HEK293 (cell line): ENCODE data around the gene BRD3OS.

Source experiments
- CTCF ChIA-PET: fragments of 350-600 bp; formaldehyde crosslinking; extraction: SDS; loops from one replicate; lab custom pipeline; 2021; ENCODE audit warnings: antibody characterized with exemption; lab: Yijun Ruan, JAX
- POLR2A ChIA-PET: fragments of 300-600 bp; formaldehyde crosslinking; extraction: SDS; loops from one replicate; lab custom pipeline; 2020; ENCODE audit warnings: antibody characterized with exemption, inconsistent platforms; lab: Yijun Ruan, JAX
- H3K27ac ChIP-seq: fragments of 200-500 bp; sonication (Bioruptor generic); 2 replicates; pipeline ENCODE4 v1.5.1; 2014; ENCODE audit warnings: low read depth, low read length, control low read depth, inconsistent platforms; ENCODE audit errors: extremely low read depth
- H3K36me3 ChIP-seq, 2 experiments: fragments of 200-500 bp in 1 of 2; sonication (Bioruptor generic) in 1 of 2; 1 replicate in 1 of 2; 2 replicates in 1 of 2; pipeline ENCODE4 v1.5.1; 2014 to 2017; ENCODE audit warnings: inconsistent platforms in 2 of 2, low read length in 2 of 2; ENCODE audit not compliant: control insufficient read depth in 2 of 2, insufficient read depth in 1 of 2
- H3K4me1 ChIP-seq: fragments of 200-500 bp; sonication (Bioruptor generic); 2 replicates; pipeline ENCODE4 v1.5.1; 2014; ENCODE audit warnings: mild to moderate bottlenecking, low read length, inconsistent platforms; ENCODE audit not compliant: control insufficient read depth, insufficient read depth
- H3K4me3 ChIP-seq: 2 replicates; pipeline ENCODE4 v1.5.1; 2011; ENCODE audit warnings: low read depth, mild to moderate bottlenecking, control low read depth, low read length, moderate library complexity
- H3K9me3 ChIP-seq: fragments of 200-500 bp; sonication (Bioruptor generic); 2 replicates; pipeline ENCODE4 v1.5.1; 2014; ENCODE audit warnings: low read depth, low read length, inconsistent platforms; ENCODE audit not compliant: control insufficient read depth, insufficient read depth
- BCL11A ChIP-seq: fragments of 450-650 bp; formaldehyde crosslinking; IDR thresholded peaks from 2 replicates; pipeline ENCODE4 v1.5.1; 2016; ENCODE audit warnings: low read depth, missing biosample characterization, missing genetic modification characterization
- EGR2 ChIP-seq: fragments of 450-650 bp; formaldehyde crosslinking; IDR thresholded peaks from 2 replicates; pipeline ENCODE4 v1.5.1; 2016; ENCODE audit warnings: low read depth, missing biosample characterization, missing genetic modification characterization
- ELK4 ChIP-seq: IDR thresholded peaks from 2 replicates; pipeline ENCODE4 v1.6.1; 2011; ENCODE audit warnings: mild to moderate bottlenecking, low read depth, low read length, borderline replicate concordance
- GLIS2 ChIP-seq: fragments of 450-650 bp; formaldehyde crosslinking; IDR thresholded peaks from 2 replicates; pipeline ENCODE4 v1.5.1; 2016; ENCODE audit warnings: missing biosample characterization, missing genetic modification characterization
- HOXD13 ChIP-seq: sonication (generic); formaldehyde crosslinking; IDR thresholded peaks from 2 replicates; pipeline ENCODE4 v1.8.0; 2022; ENCODE audit warnings: missing genetic modification reagents, borderline replicate concordance
- KLF9 ChIP-seq: fragments of 450-650 bp; formaldehyde crosslinking; IDR thresholded peaks from 2 replicates; pipeline ENCODE4 v1.5.1; 2016; ENCODE audit warnings: missing biosample characterization, missing genetic modification characterization, low read depth
- MZF1 ChIP-seq: fragments of 450-650 bp; formaldehyde crosslinking; IDR thresholded peaks from 2 replicates; pipeline ENCODE4 v1.5.1; 2017; ENCODE audit warnings: missing biosample characterization, missing genetic modification characterization, borderline replicate concordance
- RBAK ChIP-seq: fragments of 450-650 bp; formaldehyde crosslinking; IDR thresholded peaks from 2 replicates; pipeline ENCODE4 v1.5.1; 2016; ENCODE audit warnings: missing biosample characterization, missing genetic modification characterization
- SETDB1 ChIP-seq: IDR thresholded peaks from one replicate; pipeline ENCODE4 v1.6.1; 2017; ENCODE audit warnings: mild to moderate bottlenecking, low read length, moderate library complexity, mixed read lengths; ENCODE audit not compliant: insufficient read length
- TRIM28 ChIP-seq: IDR thresholded peaks from 2 replicates; pipeline ENCODE4 v1.6.1; 2011; ENCODE audit warnings: low read length, control low read depth, borderline replicate concordance
- WT1 ChIP-seq: fragments of 450-650 bp; formaldehyde crosslinking; IDR thresholded peaks from 2 replicates; pipeline ENCODE4 v1.5.1; 2016; ENCODE audit warnings: missing biosample characterization, missing genetic modification characterization
- ZBTB20 ChIP-seq: fragments of 450-650 bp; formaldehyde crosslinking; IDR thresholded peaks from 2 replicates; pipeline ENCODE4 v1.5.1; 2016; ENCODE audit warnings: missing biosample characterization, missing genetic modification characterization
- ZBTB48 ChIP-seq: fragments of 450-650 bp; formaldehyde crosslinking; IDR thresholded peaks from 2 replicates; pipeline ENCODE4 v1.5.1; 2016; ENCODE audit warnings: missing biosample characterization, missing genetic modification characterization
- ZFHX2 ChIP-seq: fragments of 450-650 bp; formaldehyde crosslinking; conservative IDR thresholded peaks from 2 replicates; pipeline ENCODE4 v1.5.1; 2016; ENCODE audit warnings: missing biosample characterization, missing genetic modification characterization
- ZNF280C ChIP-seq: fragments of 450-650 bp; formaldehyde crosslinking; IDR thresholded peaks from 2 replicates; pipeline ENCODE4 v1.5.1; 2016; ENCODE audit warnings: missing biosample characterization, missing genetic modification characterization
- ZNF394 ChIP-seq: fragments of 450-650 bp; formaldehyde crosslinking; IDR thresholded peaks from 2 replicates; pipeline ENCODE4 v1.5.1; 2016; ENCODE audit warnings: missing biosample characterization, missing genetic modification characterization, mild to moderate bottlenecking, moderate library complexity, borderline replicate concordance
- ZNF660 ChIP-seq: fragments of 450-650 bp; IDR thresholded peaks from 2 replicates; pipeline ENCODE4 v1.5.1; 2018; ENCODE audit warnings: missing biosample characterization, mild to moderate bottlenecking, missing genetic modification characterization
- ZNF791 ChIP-seq: fragments of 450-650 bp; formaldehyde crosslinking; IDR thresholded peaks from 2 replicates; pipeline ENCODE4 v1.5.1; 2016; ENCODE audit warnings: missing biosample characterization, missing genetic modification characterization
- ZNF837 ChIP-seq: fragments of 450-650 bp; formaldehyde crosslinking; IDR thresholded peaks from 2 replicates; pipeline ENCODE4 v1.5.1; 2016; ENCODE audit warnings: missing biosample characterization, missing genetic modification characterization
- TF ChIP-seq, protein P1 (sequence below): fragments of 450-650 bp; formaldehyde crosslinking; IDR thresholded peaks from 2 replicates; pipeline ENCODE4 v1.5.1; 2017; ENCODE audit warnings: missing biosample characterization, missing genetic modification characterization
- TF ChIP-seq, protein P2 (sequence below): fragments of 450-650 bp; formaldehyde crosslinking; IDR thresholded peaks from 2 replicates; pipeline ENCODE4; 2016; ENCODE audit warnings: missing biosample characterization, missing genetic modification characterization
- TF ChIP-seq, protein P3 (sequence below): fragments of 450-650 bp; formaldehyde crosslinking; IDR thresholded peaks from 2 replicates; pipeline ENCODE4 v1.5.1; 2016; ENCODE audit warnings: missing biosample characterization, missing genetic modification characterization

BRD3OS gene

GRCh38 chr9:134048582-134048968 is 23.3 kb downstream of the BRD3OS start:
- Histone ChIP-seq H3K4me1 (no peaks in the 10 kb centered on the region), H3K4me3 (no peak overlapping the region), H3K27ac (no peak overlapping the region), H3K36me3 (peaks cover 4 to 98% of the 10 kb centered on the region in 2 experiments; a peak in 2 of 3 replicates), H3K9me3 (no peaks in the 10 kb centered on the region)
- ChIA-PET CTCF (no interaction called here), POLR2A (no interaction called here)
- TF ChIP-seq RBAK (tag by site-specific recombination) = no peak
- no peak for TF ChIP-seq ZNF394
- TF ChIP-seq ZNF660 (tag by site-specific recombination) = no peak
- TF ChIP-seq EGR2 = no peak

DNA sequence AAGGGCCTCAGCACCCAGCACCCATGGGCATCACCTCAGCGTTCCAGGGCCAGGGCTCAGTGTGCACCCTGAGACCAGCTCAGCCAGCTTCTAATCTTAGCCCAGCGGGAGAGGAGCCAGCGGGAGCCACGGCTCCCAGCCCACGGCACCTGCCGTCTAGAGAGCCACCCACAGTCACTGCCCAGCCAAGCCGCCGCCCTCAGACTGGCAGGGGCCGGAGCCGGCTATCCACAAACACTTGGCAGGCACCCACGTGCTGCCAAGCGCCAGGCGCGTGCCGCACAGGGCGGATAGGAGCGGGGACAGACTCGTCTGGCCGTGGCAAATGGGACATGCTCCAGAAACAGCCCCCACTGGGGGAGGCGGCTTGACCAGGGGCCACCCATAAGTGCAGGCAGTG is 24.0 kb downstream of the BRD3OS start:
- TF ChIP-seq EGR2 = peak; percentile 47
- no peak for TF ChIP-seq ZNF280C (tag by site-specific recombination)
- TF ChIP-seq ZFHX2 (tag by site-specific recombination) = peak; percentile 38; the same call in 1 of the 2 replicates
- Histone ChIP-seq H3K4me1 (no peaks in the 10 kb centered on the region), H3K27ac (no peak overlapping the region), H3K9me3 (no peaks in the 10 kb centered on the region), H3K36me3 (peaks cover 4 to 98% of the 10 kb centered on the region in 2 experiments; a peak in 2 of 3 replicates), H3K4me3 (no peak overlapping the region)
- CTCF ChIA-PET = interaction anchor here (0.6 kb wide), 1 partner anchor 55 kb away, joined by 3 read pairs; no protein-coding TSS in a partner anchor
- POLR2A ChIA-PET = no interaction called here

- no peaks in the 10 kb centered on the region for H3K9me3 ChIP-seq
- CTCF ChIA-PET = interaction anchor here (0.6 kb wide), 1 partner anchor 56 kb away, joined by 3 read pairs; no protein-coding TSS in a partner anchor
- H3K4me3 ChIP-seq = no peak overlapping the region
- peaks cover 4 to 93% of the 10 kb centered on the region in 2 experiments; a peak in 2 of 3 replicates for H3K36me3 ChIP-seq
- H3K4me1 ChIP-seq = no peaks in the 10 kb centered on the region
- no peak overlapping the region for H3K27ac ChIP-seq
- POLR2A ChIA-PET = interaction anchor here (1.0 kb wide), 1 partner anchor 16 kb away, joined by 3 read pairs; no protein-coding TSS in a partner anchor
- TF ChIP-seq KLF9 (tag by site-specific recombination) = no peak
- TF ChIP-seq, protein P1, sequence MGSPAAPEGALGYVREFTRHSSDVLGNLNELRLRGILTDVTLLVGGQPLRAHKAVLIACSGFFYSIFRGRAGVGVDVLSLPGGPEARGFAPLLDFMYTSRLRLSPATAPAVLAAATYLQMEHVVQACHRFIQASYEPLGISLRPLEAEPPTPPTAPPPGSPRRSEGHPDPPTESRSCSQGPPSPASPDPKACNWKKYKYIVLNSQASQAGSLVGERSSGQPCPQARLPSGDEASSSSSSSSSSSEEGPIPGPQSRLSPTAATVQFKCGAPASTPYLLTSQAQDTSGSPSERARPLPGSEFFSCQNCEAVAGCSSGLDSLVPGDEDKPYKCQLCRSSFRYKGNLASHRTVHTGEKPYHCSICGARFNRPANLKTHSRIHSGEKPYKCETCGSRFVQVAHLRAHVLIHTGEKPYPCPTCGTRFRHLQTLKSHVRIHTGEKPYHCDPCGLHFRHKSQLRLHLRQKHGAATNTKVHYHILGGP (tag by site-specific recombination) = no peak
- TF ChIP-seq, protein P2, sequence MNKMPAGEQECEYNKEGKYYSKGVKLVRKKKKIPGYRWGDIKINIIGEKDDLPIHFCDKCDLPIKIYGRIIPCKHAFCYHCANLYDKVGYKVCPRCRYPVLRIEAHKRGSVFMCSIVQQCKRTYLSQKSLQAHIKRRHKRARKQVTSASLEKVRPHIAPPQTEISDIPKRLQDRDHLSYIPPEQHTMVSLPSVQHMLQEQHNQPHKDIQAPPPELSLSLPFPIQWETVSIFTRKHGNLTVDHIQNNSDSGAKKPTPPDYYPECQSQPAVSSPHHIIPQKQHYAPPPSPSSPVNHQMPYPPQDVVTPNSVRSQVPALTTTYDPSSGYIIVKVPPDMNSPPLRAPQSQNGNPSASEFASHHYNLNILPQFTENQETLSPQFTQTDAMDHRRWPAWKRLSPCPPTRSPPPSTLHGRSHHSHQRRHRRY (tag by site-specific recombination) = no peak
- TF ChIP-seq BCL11A (tag by site-specific recombination) = no peak
- TF ChIP-seq ZNF837 (tag by site-specific recombination) = no peak
- TF ChIP-seq ELK4 = no peak
- no peak for TF ChIP-seq ZBTB20 (tag by site-specific recombination)
- no peak for TF ChIP-seq MZF1 (tag by site-specific recombination)
- no peak for TF ChIP-seq ZBTB48 (tag by site-specific recombination)
- TF ChIP-seq ZNF791 (tag by site-specific recombination) = no peak
- TF ChIP-seq GLIS2 = no peak
- TF ChIP-seq, protein P3, sequence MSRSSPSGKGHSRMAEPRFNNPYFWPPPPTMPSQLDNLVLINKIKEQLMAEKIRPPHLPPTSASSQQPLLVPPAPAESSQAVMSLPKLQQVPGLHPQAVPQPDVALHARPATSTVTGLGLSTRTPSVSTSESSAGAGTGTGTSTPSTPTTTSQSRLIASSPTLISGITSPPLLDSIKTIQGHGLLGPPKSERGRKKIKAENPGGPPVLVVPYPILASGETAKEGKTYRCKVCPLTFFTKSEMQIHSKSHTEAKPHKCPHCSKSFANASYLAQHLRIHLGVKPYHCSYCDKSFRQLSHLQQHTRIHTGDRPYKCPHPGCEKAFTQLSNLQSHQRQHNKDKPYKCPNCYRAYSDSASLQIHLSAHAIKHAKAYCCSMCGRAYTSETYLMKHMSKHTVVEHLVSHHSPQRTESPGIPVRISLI (tag by site-specific recombination) = no peak
- TF ChIP-seq WT1 (tag by site-specific recombination) = no peak
- no peak for TF ChIP-seq HOXD13 (CRISPR knock-in tag)
- no peak for TF ChIP-seq TRIM28
- TF ChIP-seq SETDB1 = no peak
These were observed 24.7 kb downstream of the BRD3OS start for GRCh38 chr9:134049772-134050588.
